ENCODE results near the gene SLC39A5. TPM values are rescaled to one million over a fixed set of nuclear protein-coding genes. Genes with fewer than 3 reads are reported as not detected.
"Not testable (repeated sequence)": the region's sequence is repeated elsewhere in the genome, so short reads cannot be mapped to it uniquely, and the experiment has no call there.

The SLC39A5 gene
- total and polyA plus RNA-seq, 2 experiments from 2014 or later: 167 to 179 TPM

GRCh38 chr12:56261503-56262232, 31.8 kb downstream of the SLC39A5 start:
- Histone ChIP-seq H3K27ac (peak overlapping the region; percentile 76), H3K4me3 (no peak overlapping the region), H3K79me2 (peaks cover 15% of the 10 kb centered on the region), H3K4me1 (ENCODE audit: insufficient read depth) (peaks cover 17% of the 10 kb centered on the region), H4K20me1 (ENCODE audit: insufficient read depth, poor library complexity, severe bottlenecking) (peaks cover 7% of the 10 kb centered on the region), H2AFZ (no peak overlapping the region), H3K4me2 (no peak overlapping the region), H3K27me3 (no peaks in the 10 kb centered on the region), H3K9me3 (ENCODE audit: low read depth) (no peaks in the 10 kb centered on the region), H3K9me2 (replicated peaks; ENCODE audit: insufficient read depth) (no peaks in the 10 kb centered on the region), H3K36me3 (replicated peaks; ENCODE audit: insufficient read depth, low read depth) (no peaks in the 10 kb centered on the region)
- peak; percentile 54 for DNase-seq (ENCODE audit: low spot score)
- WGBS (ENCODE audit: low lambda C conversion rate, missing lambda C conversion rate): 78% methylated on average over 5 of the region's 5 CpGs
- no peak for TF ChIP-seq EZH2 (IDR thresholded peaks at IDR 0.05; ENCODE audit: borderline replicate concordance)
- TF ChIP-seq CTCF (IDR thresholded peaks at IDR 0.05; ENCODE audit: poor library complexity): no peak
- no peak for TF ChIP-seq EZH2phosphoT487 (IDR thresholded peaks at IDR 0.05; ENCODE audit: low read depth, severe bottlenecking, unreplicated experiment)

GRCh38 chr12:56262955-56263354, 33.1 kb downstream of the SLC39A5 start:
- not testable (repeated sequence) for H4K20me1 ChIP-seq (ENCODE audit: insufficient read depth, poor library complexity, severe bottlenecking); H3K4me3 ChIP-seq; H3K79me2 ChIP-seq; H3K27me3 ChIP-seq; H3K36me3 ChIP-seq (replicated peaks; ENCODE audit: insufficient read depth, low read depth); H3K9me3 ChIP-seq (ENCODE audit: low read depth); DNase-seq (ENCODE audit: low spot score); H3K4me2 ChIP-seq; H3K9me2 ChIP-seq (replicated peaks; ENCODE audit: insufficient read depth); H2AFZ ChIP-seq; H3K27ac ChIP-seq
- WGBS (ENCODE audit: low lambda C conversion rate, missing lambda C conversion rate): 90% methylated on average over 7 of the region's 7 CpGs
- peaks cover 11% of the 10 kb centered on the region for H3K4me1 ChIP-seq (ENCODE audit: insufficient read depth)

- H3K27ac ChIP-seq: peak overlapping the region; percentile 99
- H3K27me3 ChIP-seq; DNase-seq (ENCODE audit: low spot score); H4K20me1 ChIP-seq (ENCODE audit: insufficient read depth, poor library complexity, severe bottlenecking); H3K36me3 ChIP-seq (replicated peaks; ENCODE audit: insufficient read depth, low read depth); H3K79me2 ChIP-seq; H3K9me2 ChIP-seq (replicated peaks; ENCODE audit: insufficient read depth); H3K4me1 ChIP-seq (ENCODE audit: insufficient read depth); H3K9me3 ChIP-seq (ENCODE audit: low read depth): not testable (repeated sequence)
- H2AFZ ChIP-seq: peak overlapping the region; percentile 98
- H3K4me2 ChIP-seq: peak overlapping the region; percentile 91
- WGBS (ENCODE audit: low lambda C conversion rate, missing lambda C conversion rate): 66% methylated on average over 14 of the region's 16 CpGs
- H3K4me3 ChIP-seq: peak overlapping the region; percentile 94
Observed at GRCh38 chr12:56266068-56266692, 36.3 kb downstream of the SLC39A5 start.

GRCh38 chr12:56266693-56267442, 37.0 kb downstream of the SLC39A5 start, which contains the start of gene COQ10A:
Gene COQ10A, plus strand, starts transcription at chr12:56266942. Its CDS starts 177 bp downstream, at chr12:56267119.
- Histone ChIP-seq H3K9me3 (ENCODE audit: low read depth) (no peaks in the 10 kb centered on the region), H3K4me3 (peak within 1 kb of the TSS; percentile 94), H3K9me2 (replicated peaks; ENCODE audit: insufficient read depth) (no peaks in the 10 kb centered on the region), H3K27me3 (no peaks in the 10 kb centered on the region), H4K20me1 (ENCODE audit: insufficient read depth, poor library complexity, severe bottlenecking) (no peaks in the 10 kb centered on the region), H3K36me3 (replicated peaks; ENCODE audit: insufficient read depth, low read depth) (no peaks in the 10 kb centered on the region), H2AFZ (peak within 1 kb of the TSS; percentile 98), H3K27ac (peak within 1 kb of the TSS; percentile 99), H3K79me2 (no peaks in the 10 kb centered on the region), H3K4me2 (peak within 1 kb of the TSS; percentile 91), H3K4me1 (ENCODE audit: insufficient read depth) (peaks cover 5% of the 10 kb centered on the region)
- DNase-seq (ENCODE audit: low spot score): peak; percentile 92
- WGBS (ENCODE audit: low lambda C conversion rate, missing lambda C conversion rate): under 1% methylated on average over 68 of the region's 68 CpGs
- TF ChIP-seq EZH2 (IDR thresholded peaks at IDR 0.05; ENCODE audit: borderline replicate concordance) (no peak), CTCF (IDR thresholded peaks at IDR 0.05; ENCODE audit: poor library complexity) (peak; percentile 56), EZH2phosphoT487 (IDR thresholded peaks at IDR 0.05; ENCODE audit: low read depth, severe bottlenecking, unreplicated experiment) (no peak)
